ENCODE results near the gene SMIM35.
"Not testable (repeated sequence)": the region's sequence is repeated elsewhere in the genome, so short reads cannot be mapped to it uniquely, and the experiment has no call there.

The SMIM35 gene

DNA sequence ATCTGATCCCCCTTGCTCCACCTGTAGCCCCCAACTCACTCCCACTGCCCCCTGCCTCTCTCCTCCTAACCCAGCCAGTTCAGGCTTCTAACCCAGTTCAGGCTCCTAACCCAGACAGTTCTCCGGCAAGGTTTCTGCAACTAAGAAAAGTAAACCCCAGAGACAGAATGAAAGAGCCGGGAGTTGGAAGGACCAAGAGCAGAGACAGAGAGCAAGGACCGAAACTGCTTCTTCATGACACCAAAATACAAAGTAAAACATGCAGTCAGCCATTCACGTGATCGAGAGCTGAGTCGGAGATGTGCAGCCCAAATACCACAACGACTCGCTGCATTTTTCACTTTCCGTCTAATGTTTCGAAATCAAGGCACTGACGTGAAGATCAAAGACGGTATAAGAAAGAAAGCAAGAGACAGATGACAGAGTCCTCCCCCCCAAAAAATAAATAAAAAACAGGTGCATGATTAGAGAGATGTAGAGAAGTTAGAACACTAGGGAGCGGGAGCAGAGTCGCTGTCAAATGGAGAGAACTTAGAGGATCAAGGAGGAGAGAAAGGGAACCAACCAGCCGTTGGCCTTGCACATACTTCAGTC, 99.7 kb downstream of the SMIM35 start:
- Histone ChIP-seq H3K9ac (ENCODE audit: low read depth, low read length) (no peak overlapping the region), H3K4me3 (ENCODE audit: low read depth, low read length) (peak overlapping the region; percentile 81; the same call in 1 of the 2 replicates), H3K27ac (ENCODE audit: low read depth, low read length) (no peak overlapping the region), H3K27me3 (ENCODE audit: control insufficient read depth, insufficient read depth, low read length) (peaks cover 37% of the 10 kb centered on the region), H3K36me3 (ENCODE audit: control insufficient read depth, insufficient read depth, low read length) (no peaks in the 10 kb centered on the region), H3K4me1 (ENCODE audit: control insufficient read depth, insufficient read depth, low read length) (peaks cover 6% of the 10 kb centered on the region; the same call in 1 of the 2 replicates), H3K9me3 (ENCODE audit: control insufficient read depth, insufficient read depth, low read length) (no peaks in the 10 kb centered on the region)

DNA sequence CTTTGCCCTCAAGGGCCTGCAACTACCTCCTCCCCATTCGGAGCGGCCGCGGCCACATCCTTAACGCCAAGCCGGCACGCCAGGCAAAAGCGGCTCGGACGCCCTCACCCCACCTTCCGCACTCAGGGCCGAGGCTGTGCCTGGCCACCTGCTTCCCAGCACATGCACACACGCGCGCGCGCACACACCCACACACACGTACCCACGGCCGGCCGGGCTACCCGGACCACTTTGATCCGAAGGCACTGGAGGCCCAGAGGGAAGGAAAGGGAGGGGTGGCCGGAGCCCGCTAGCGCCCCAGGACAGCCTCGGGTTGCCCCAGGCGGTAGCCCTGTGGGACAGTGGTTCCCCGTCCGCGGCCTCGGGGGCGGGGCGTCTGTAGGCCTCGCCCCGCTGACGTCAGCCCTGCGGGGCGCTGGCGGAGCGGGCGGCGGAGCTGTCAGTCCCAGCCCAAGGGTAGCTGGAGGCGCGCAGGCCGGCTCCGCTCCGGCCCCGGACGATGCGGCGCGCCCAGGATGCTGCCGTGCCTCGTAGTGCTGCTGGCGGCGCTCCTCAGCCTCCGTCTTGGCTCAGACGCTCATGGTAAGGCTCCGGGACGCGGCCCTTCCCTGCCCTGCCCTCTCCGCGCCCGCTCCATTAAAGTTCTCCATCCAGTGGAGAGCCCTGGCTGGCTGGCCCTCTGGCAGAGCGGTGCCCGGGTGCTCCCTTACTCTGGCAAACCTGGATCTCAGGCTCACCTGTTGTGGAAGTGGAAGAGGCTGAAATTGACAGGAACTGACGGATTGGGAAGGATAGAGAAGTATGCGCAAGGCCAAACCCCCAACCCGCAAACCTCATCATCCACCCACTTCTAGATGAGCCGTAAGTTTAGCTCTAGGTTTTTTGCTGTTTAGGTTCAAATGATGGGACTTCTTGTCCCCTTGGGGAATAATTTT, 100.5 kb downstream of the SMIM35 start, which contains the start of gene IL10RA:
TSS of gene IL10RA (plus strand) at position 442 of the 935 bp plus-strand sequence. CDS start at position 516, 74 bp downstream.
- Histone ChIP-seq H3K9ac (ENCODE audit: low read depth, low read length) (peak within 1 kb of the TSS; percentile 67; the same call in 1 of the 2 replicates), H3K27me3 (ENCODE audit: control insufficient read depth, insufficient read depth, low read length) (peaks cover 37% of the 10 kb centered on the region), H3K4me1 (ENCODE audit: control insufficient read depth, insufficient read depth, low read length) (peaks cover 6% of the 10 kb centered on the region; the same call in 1 of the 2 replicates), H3K9me3 (ENCODE audit: control insufficient read depth, insufficient read depth, low read length) (no peaks in the 10 kb centered on the region), H3K4me3 (ENCODE audit: low read depth, low read length) (peak within 1 kb of the TSS; percentile 81), H3K36me3 (ENCODE audit: control insufficient read depth, insufficient read depth, low read length) (no peaks in the 10 kb centered on the region), H3K27ac (ENCODE audit: low read depth, low read length) (no peak within 1 kb of the TSS)

DNA sequence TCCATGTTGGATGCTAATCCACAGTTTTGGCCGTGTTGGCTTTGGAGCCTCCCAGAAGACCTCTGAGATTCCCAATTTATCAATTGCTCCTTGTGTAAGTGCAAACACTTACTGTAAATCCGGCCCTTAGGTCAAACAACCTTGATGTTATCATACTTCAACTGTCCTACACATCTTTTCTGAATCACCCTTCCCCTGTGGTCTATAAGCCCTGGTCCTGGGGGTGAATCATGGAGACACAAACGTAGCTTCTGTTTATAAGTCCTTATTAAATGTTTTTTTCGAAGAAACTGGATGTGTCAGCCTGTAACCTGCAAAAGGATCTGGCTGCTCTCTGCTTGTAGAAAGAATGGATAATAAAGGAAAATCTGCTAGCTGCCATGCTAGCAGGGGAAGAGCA, 102.3 kb downstream of the SMIM35 start:
- H3K9ac ChIP-seq (ENCODE audit: low read depth, low read length) = no peak overlapping the region
- no peaks in the 10 kb centered on the region for H3K36me3 ChIP-seq (ENCODE audit: control insufficient read depth, insufficient read depth, low read length)
- H3K4me3 ChIP-seq (ENCODE audit: low read depth, low read length) = no peak overlapping the region
- H3K4me1 ChIP-seq (ENCODE audit: control insufficient read depth, insufficient read depth, low read length) = peaks cover 6% of the 10 kb centered on the region; the same call in 1 of the 2 replicates
- H3K27ac ChIP-seq (ENCODE audit: low read depth, low read length) = no peak overlapping the region
- peaks cover 37% of the 10 kb centered on the region for H3K27me3 ChIP-seq (ENCODE audit: control insufficient read depth, insufficient read depth, low read length)
- H3K9me3 ChIP-seq (ENCODE audit: control insufficient read depth, insufficient read depth, low read length) = no peaks in the 10 kb centered on the region

DNA sequence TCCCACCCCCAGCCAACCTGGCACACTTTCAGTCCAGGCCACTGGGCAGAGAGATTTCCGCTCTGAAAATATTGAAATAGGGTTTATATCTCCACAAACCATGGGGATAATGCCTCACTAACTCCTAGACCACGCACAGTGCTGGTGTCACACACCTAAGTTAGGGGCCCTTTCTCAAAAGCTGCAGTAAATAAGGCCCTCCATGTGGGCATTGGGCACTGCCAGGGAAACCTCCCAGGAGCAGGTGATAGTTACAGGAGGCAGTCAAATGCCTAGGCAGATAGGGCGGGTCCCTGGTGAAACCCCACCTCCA, 103.6 kb downstream of the SMIM35 start:
- Histone ChIP-seq H3K27me3 (ENCODE audit: control insufficient read depth, insufficient read depth, low read length) (peaks cover 26% of the 10 kb centered on the region), H3K27ac (ENCODE audit: low read depth, low read length) (no peak overlapping the region), H3K9ac (ENCODE audit: low read depth, low read length) (no peak overlapping the region)

GRCh38 chr11:117980720-117981119, 106.0 kb downstream of the SMIM35 start:
- Histone ChIP-seq H3K4me3 (ENCODE audit: low read depth, low read length) (no peak overlapping the region), H3K27ac (ENCODE audit: low read depth, low read length) (no peak overlapping the region), H3K36me3 (ENCODE audit: control insufficient read depth, insufficient read depth, low read length) (no peaks in the 10 kb centered on the region), H3K4me1 (ENCODE audit: control insufficient read depth, insufficient read depth, low read length) (no peaks in the 10 kb centered on the region), H3K9ac (ENCODE audit: low read depth, low read length) (no peak overlapping the region), H3K27me3 (ENCODE audit: control insufficient read depth, insufficient read depth, low read length) (peaks cover 9% of the 10 kb centered on the region), H3K9me3 (ENCODE audit: control insufficient read depth, insufficient read depth, low read length) (no peaks in the 10 kb centered on the region)

More for the DNA sequence above, 103.6 kb downstream of the SMIM35 start:
- no peak overlapping the region for H3K4me3 ChIP-seq (ENCODE audit: low read depth, low read length)
- H3K36me3 ChIP-seq (ENCODE audit: control insufficient read depth, insufficient read depth, low read length) = no peaks in the 10 kb centered on the region
- H3K9me3 ChIP-seq (ENCODE audit: control insufficient read depth, insufficient read depth, low read length) = no peaks in the 10 kb centered on the region
- peaks cover 6% of the 10 kb centered on the region; the same call in 1 of the 2 replicates for H3K4me1 ChIP-seq (ENCODE audit: control insufficient read depth, insufficient read depth, low read length)

GRCh38 chr11:117980280-117980679, 106.5 kb downstream of the SMIM35 start:
- Histone ChIP-seq H3K27me3 (ENCODE audit: control insufficient read depth, insufficient read depth, low read length) (peaks cover 9% of the 10 kb centered on the region; the same call in 1 of the 2 replicates), H3K9ac (ENCODE audit: low read depth, low read length) (no peak overlapping the region)

GRCh38 chr11:117979481-117980211, 107.1 kb downstream of the SMIM35 start:
- no peak overlapping the region for H3K27ac ChIP-seq (ENCODE audit: low read depth, low read length)
- no peak overlapping the region for H3K4me3 ChIP-seq (ENCODE audit: low read depth, low read length)
- H3K4me1 ChIP-seq (ENCODE audit: control insufficient read depth, insufficient read depth, low read length) = no peaks in the 10 kb centered on the region
- H3K36me3 ChIP-seq (ENCODE audit: control insufficient read depth, insufficient read depth, low read length) = no peaks in the 10 kb centered on the region
- H3K9ac ChIP-seq (ENCODE audit: low read depth, low read length) = no peak overlapping the region
- no peaks in the 10 kb centered on the region for H3K9me3 ChIP-seq (ENCODE audit: control insufficient read depth, insufficient read depth, low read length)
- H3K27me3 ChIP-seq (ENCODE audit: control insufficient read depth, insufficient read depth, low read length) = peaks cover 5% of the 10 kb centered on the region; the same call in 1 of the 2 replicates

More at GRCh38 chr11:117980280-117980679, 106.5 kb downstream of the SMIM35 start:
- Histone ChIP-seq H3K4me1 (ENCODE audit: control insufficient read depth, insufficient read depth, low read length) (no peaks in the 10 kb centered on the region), H3K36me3 (ENCODE audit: control insufficient read depth, insufficient read depth, low read length) (no peaks in the 10 kb centered on the region), H3K4me3 (ENCODE audit: low read depth, low read length) (no peak overlapping the region), H3K9me3 (ENCODE audit: control insufficient read depth, insufficient read depth, low read length) (no peaks in the 10 kb centered on the region), H3K27ac (ENCODE audit: low read depth, low read length) (no peak overlapping the region)

DNA sequence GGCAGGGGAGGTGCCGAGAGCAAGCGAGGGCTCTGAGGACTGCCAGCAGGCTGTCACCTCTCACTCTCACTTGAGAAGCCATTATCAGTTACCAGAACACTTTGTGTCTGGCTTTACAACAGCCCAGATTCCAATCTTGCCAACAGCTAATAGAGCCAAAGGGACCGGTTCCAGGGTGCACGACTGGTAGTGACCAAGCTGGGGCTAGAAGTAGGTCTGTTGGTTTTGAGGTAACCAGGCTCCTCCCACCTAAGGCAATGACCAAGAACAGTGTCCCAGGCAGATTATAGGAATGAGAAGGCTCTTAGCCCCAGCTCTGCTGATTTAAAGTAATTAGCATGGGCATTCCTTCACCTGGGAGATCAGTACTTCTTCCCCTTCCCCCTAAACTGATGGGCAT, 107.8 kb downstream of the SMIM35 start:
- no peak overlapping the region for H3K27ac ChIP-seq (ENCODE audit: low read depth, low read length)
- no peak overlapping the region for H3K4me3 ChIP-seq (ENCODE audit: low read depth, low read length)
- H3K36me3 ChIP-seq (ENCODE audit: control insufficient read depth, insufficient read depth, low read length) = no peaks in the 10 kb centered on the region
- no peak overlapping the region for H3K9ac ChIP-seq (ENCODE audit: low read depth, low read length)
- no peaks in the 10 kb centered on the region for H3K9me3 ChIP-seq (ENCODE audit: control insufficient read depth, insufficient read depth, low read length)
- no peaks in the 10 kb centered on the region for H3K4me1 ChIP-seq (ENCODE audit: control insufficient read depth, insufficient read depth, low read length)
- no peaks in the 10 kb centered on the region; the same call in 1 of the 2 replicates for H3K27me3 ChIP-seq (ENCODE audit: control insufficient read depth, insufficient read depth, low read length)

GRCh38 chr11:117978291-117978910, 108.4 kb downstream of the SMIM35 start:
- H3K27ac ChIP-seq (ENCODE audit: low read depth, low read length); H3K36me3 ChIP-seq (ENCODE audit: control insufficient read depth, insufficient read depth, low read length); H3K27me3 ChIP-seq (ENCODE audit: control insufficient read depth, insufficient read depth, low read length); H3K4me1 ChIP-seq (ENCODE audit: control insufficient read depth, insufficient read depth, low read length); H3K4me3 ChIP-seq (ENCODE audit: low read depth, low read length); H3K9ac ChIP-seq (ENCODE audit: low read depth, low read length); H3K9me3 ChIP-seq (ENCODE audit: control insufficient read depth, insufficient read depth, low read length): not testable (repeated sequence)

- not testable (repeated sequence) for H3K36me3 ChIP-seq (ENCODE audit: control insufficient read depth, insufficient read depth, low read length); H3K9ac ChIP-seq (ENCODE audit: low read depth, low read length); H3K4me3 ChIP-seq (ENCODE audit: low read depth, low read length); H3K27ac ChIP-seq (ENCODE audit: low read depth, low read length); H3K4me1 ChIP-seq (ENCODE audit: control insufficient read depth, insufficient read depth, low read length); H3K9me3 ChIP-seq (ENCODE audit: control insufficient read depth, insufficient read depth, low read length); H3K27me3 ChIP-seq (ENCODE audit: control insufficient read depth, insufficient read depth, low read length)
Observed at GRCh38 chr11:117977612-117978264, 109.0 kb downstream of the SMIM35 start.
